Effector memory CD8-positive, alpha-beta T cell (primary cell): ENCODE measurements around the gene FAH.

Experiments used
- ATAC-seq: fragments of 150-1000 bp; cut with Tn5 transposase; replicated peaks from 2 replicates; pipeline ENCODE4 v1.10.0; 2021; ENCODE audit warnings: mild to moderate bottlenecking, moderate library complexity
- DNase-seq, 3 experiments: peaks; one replicate each; pipeline ENCODE4 v3.0.0; 2021
- H3K27ac Mint-ChIP-seq, 2 donors: one replicate each; pipeline ENCODE4 v1.8.0; 2022; ENCODE audit warnings: mild to moderate bottlenecking in 2 of 2, mixed read lengths in 2 of 2, moderate library complexity in 2 of 2
- H3K27me3 Mint-ChIP-seq, 2 donors: one replicate each; pipeline ENCODE4 v1.8.0; 2022; ENCODE audit warnings: mixed read lengths in 2 of 2
- H3K36me3 Mint-ChIP-seq: one replicate; pipeline ENCODE4 v1.8.0; 2022; ENCODE audit warnings: mild to moderate bottlenecking, moderate library complexity, mixed read lengths; ENCODE audit not compliant: insufficient read depth
- H3K4me1 Mint-ChIP-seq, 2 donors: one replicate each; pipeline ENCODE4 v1.8.0; 2022; ENCODE audit warnings: low read depth in 2 of 2, mixed read lengths in 2 of 2
- H3K4me3 Mint-ChIP-seq, 2 donors: one replicate each; pipeline ENCODE4 v1.8.0; 2022; ENCODE audit warnings: mild to moderate bottlenecking in 2 of 2, mixed read lengths in 2 of 2, moderate library complexity in 2 of 2
- H3K9me3 Mint-ChIP-seq, 2 donors: one replicate each; pipeline ENCODE4 v1.8.0; 2022; ENCODE audit warnings: mixed read lengths in 2 of 2

The FAH gene

GRCh38 chr15:80202016-80202315, 49.2 kb downstream of the FAH start:
- Mint-ChIP-seq H3K27ac (no peak overlapping the region), H3K4me1 (no peaks in the 10 kb centered on the region), H3K27me3 (peaks cover 49 to 57% of the 10 kb centered on the region in 2 donors), H3K36me3 (no peaks in the 10 kb centered on the region), H3K9me3 (no peaks in the 10 kb centered on the region), H3K4me3 (no peak overlapping the region)
- DNase-seq (no peak), ATAC-seq (no peak)

GRCh38 chr15:80202641-80203360, 50.0 kb downstream of the FAH start:
- Mint-ChIP-seq H3K4me3 (no peak overlapping the region), H3K4me1 (no peaks in the 10 kb centered on the region), H3K9me3 (no peaks in the 10 kb centered on the region), H3K27ac (no peak overlapping the region), H3K27me3 (peaks cover 52 to 62% of the 10 kb centered on the region in 2 donors), H3K36me3 (no peaks in the 10 kb centered on the region)
- DNase-seq = no peak
- ATAC-seq = no peak

GRCh38 chr15:80203361-80203885, 50.6 kb downstream of the FAH start:
- H3K4me1 Mint-ChIP-seq = no peaks in the 10 kb centered on the region
- no peak overlapping the region for H3K27ac Mint-ChIP-seq
- H3K4me3 Mint-ChIP-seq = no peak overlapping the region
- no peak for ATAC-seq
- peaks cover 52 to 62% of the 10 kb centered on the region in 2 donors for H3K27me3 Mint-ChIP-seq
- no peaks in the 10 kb centered on the region for H3K9me3 Mint-ChIP-seq
- H3K36me3 Mint-ChIP-seq = no peaks in the 10 kb centered on the region
- DNase-seq = no peak

- Mint-ChIP-seq H3K36me3 (no peaks in the 10 kb centered on the region), H3K9me3 (no peaks in the 10 kb centered on the region), H3K4me3 (no peak overlapping the region), H3K4me1 (no peaks in the 10 kb centered on the region), H3K27ac (no peak overlapping the region), H3K27me3 (peaks cover 50 to 62% of the 10 kb centered on the region in 2 donors)
- ATAC-seq (no peak), DNase-seq (no peak)
Observed at GRCh38 chr15:80204231-80204630, 51.4 kb downstream of the FAH start.

GRCh38 chr15:80207887-80208286, 55.1 kb downstream of the FAH start:
- Mint-ChIP-seq H3K4me3 (no peak overlapping the region), H3K27ac (no peak overlapping the region), H3K4me1 (no peaks in the 10 kb centered on the region), H3K36me3 (no peaks in the 10 kb centered on the region), H3K9me3 (no peaks in the 10 kb centered on the region), H3K27me3 (peaks cover 63 to 64% of the 10 kb centered on the region in 2 donors)
- ATAC-seq (no peak), DNase-seq (no peak)

- Mint-ChIP-seq H3K9me3 (peaks cover 0 to 3% of the 10 kb centered on the region in 2 donors), H3K4me3 (no peak overlapping the region), H3K36me3 (no peaks in the 10 kb centered on the region), H3K27ac (no peak overlapping the region), H3K4me1 (no peaks in the 10 kb centered on the region), H3K27me3 (peaks cover 65 to 73% of the 10 kb centered on the region in 2 donors)
- DNase-seq (no peak), ATAC-seq (no peak)
Observed at GRCh38 chr15:80208758-80209734, 56.2 kb downstream of the FAH start.

- Mint-ChIP-seq H3K27me3 (peaks cover 60 to 61% of the 10 kb centered on the region in 2 donors), H3K9me3 (peaks cover 0 to 3% of the 10 kb centered on the region in 2 donors), H3K4me1 (no peaks in the 10 kb centered on the region), H3K4me3 (no peak overlapping the region), H3K27ac (no peak overlapping the region), H3K36me3 (no peaks in the 10 kb centered on the region)
- ATAC-seq = no peak
- no peak for DNase-seq
Observed at GRCh38 chr15:80210611-80211573, 58.1 kb downstream of the FAH start.

- DNase-seq (no peak), ATAC-seq (no peak)
- Mint-ChIP-seq H3K36me3 (no peaks in the 10 kb centered on the region), H3K27me3 (peaks cover 55 to 59% of the 10 kb centered on the region in 2 donors), H3K4me3 (no peak overlapping the region), H3K9me3 (peaks cover 0 to 3% of the 10 kb centered on the region in 2 donors), H3K27ac (no peak overlapping the region), H3K4me1 (no peaks in the 10 kb centered on the region)
Observed at GRCh38 chr15:80211976-80212375, 59.2 kb downstream of the FAH start.

GRCh38 chr15:80214910-80215309, 62.1 kb downstream of the FAH start:
- H3K4me3 Mint-ChIP-seq = no peak overlapping the region
- H3K9me3 Mint-ChIP-seq = peaks cover 0 to 3% of the 10 kb centered on the region in 2 donors
- no peak overlapping the region for H3K27ac Mint-ChIP-seq
- ATAC-seq = no peak
- H3K27me3 Mint-ChIP-seq = peaks cover 33 to 36% of the 10 kb centered on the region in 2 donors
- H3K4me1 Mint-ChIP-seq = no peaks in the 10 kb centered on the region
- no peak for DNase-seq
- H3K36me3 Mint-ChIP-seq = no peaks in the 10 kb centered on the region

- H3K9me3 Mint-ChIP-seq = peaks cover 0 to 3% of the 10 kb centered on the region in 2 donors
- no peaks in the 10 kb centered on the region for H3K4me1 Mint-ChIP-seq
- H3K27me3 Mint-ChIP-seq = peaks cover 23 to 27% of the 10 kb centered on the region in 2 donors
- no peak overlapping the region for H3K4me3 Mint-ChIP-seq
- H3K27ac Mint-ChIP-seq = no peak overlapping the region
- DNase-seq = no peak
- no peaks in the 10 kb centered on the region for H3K36me3 Mint-ChIP-seq
- ATAC-seq = no peak
Observed at GRCh38 chr15:80216141-80216540, 63.3 kb downstream of the FAH start.

- Mint-ChIP-seq H3K27me3 (peaks cover 20 to 23% of the 10 kb centered on the region in 2 donors), H3K36me3 (no peaks in the 10 kb centered on the region), H3K27ac (no peak overlapping the region), H3K4me3 (no peak overlapping the region), H3K9me3 (peaks cover 0 to 3% of the 10 kb centered on the region in 2 donors), H3K4me1 (no peaks in the 10 kb centered on the region)
- DNase-seq (no peak), ATAC-seq (no peak)
Observed at GRCh38 chr15:80216911-80217310, 64.1 kb downstream of the FAH start.

GRCh38 chr15:80217327-80217900, 64.6 kb downstream of the FAH start:
- no peaks in the 10 kb centered on the region for H3K4me1 Mint-ChIP-seq
- H3K4me3 Mint-ChIP-seq = no peak overlapping the region
- H3K27me3 Mint-ChIP-seq = peaks cover 19 to 20% of the 10 kb centered on the region in 2 donors
- no peak for DNase-seq
- H3K36me3 Mint-ChIP-seq = no peaks in the 10 kb centered on the region
- no peak overlapping the region for H3K27ac Mint-ChIP-seq
- peaks cover 0 to 3% of the 10 kb centered on the region in 2 donors for H3K9me3 Mint-ChIP-seq
- no peak for ATAC-seq
